OCI-LY3 (cell line): Measurements from ENCODE around the gene RARG.

Source experiments
- H2AFZ ChIP-seq: fragments of 200-600, 300-600 bp; shearing (Covaris generic); 2 replicates; pipeline ENCODE4 v1.6.0; 2014; ENCODE audit warnings: antibody characterized with exemption, low read depth, low read length
- H3K27ac ChIP-seq: fragments of 200-600, 300-600 bp; sonication (generic); 2 replicates; pipeline ENCODE4 v1.5.1; 2014; ENCODE audit warnings: mild to moderate bottlenecking, low read length, moderate library complexity, mixed read lengths
- H3K27me3 ChIP-seq: fragments of 200-600, 300-600 bp; sonication (generic); 2 replicates; pipeline ENCODE4 v1.6.1; 2014; ENCODE audit warnings: low read depth, low read length, mixed read lengths
- H3K36me3 ChIP-seq: fragments of 200-600, 300-600 bp; sonication (generic); replicated peaks from 2 replicates; pipeline ENCODE3; 2014; ENCODE audit warnings: low read depth, low read length, mixed read lengths
- H3K4me1 ChIP-seq: fragments of 300-600, 200-600 bp; sonication (generic); 2 replicates; pipeline ENCODE4 v1.6.1; 2014; ENCODE audit warnings: low read length, mixed read lengths
- H3K4me2 ChIP-seq: fragments of 200-600, 300-600 bp; sonication (generic); 2 replicates; pipeline ENCODE4 v1.6.1; 2014; ENCODE audit warnings: low read length, mixed read lengths
- H3K4me3 ChIP-seq: fragments of 300-600, 200-600 bp; sonication (generic); 2 replicates; pipeline ENCODE4 v1.5.1; 2014; ENCODE audit warnings: antibody characterized with exemption, mild to moderate bottlenecking, low read length, moderate library complexity
- H3K79me2 ChIP-seq: fragments of 300-600, 200-600 bp; shearing (Covaris generic); 2 replicates; pipeline ENCODE4 v1.6.1; 2014; ENCODE audit warnings: mild to moderate bottlenecking, low read length, mixed read lengths
- H3K9ac ChIP-seq: fragments of 300-600, 200-600 bp; shearing (Covaris generic); 2 replicates; pipeline ENCODE4 v1.6.0; 2014; ENCODE audit warnings: mild to moderate bottlenecking, low read length, moderate library complexity
- H3K9me3 ChIP-seq: fragments of 200-600, 300-600 bp; shearing (Covaris generic); 2 replicates; pipeline ENCODE4 v1.6.1; 2014; ENCODE audit warnings: low read length, mixed read lengths; ENCODE audit not compliant: insufficient read depth
- H4K20me1 ChIP-seq: fragments of 200-600, 300-600 bp; sonication (generic); 2 replicates; pipeline ENCODE4 v1.6.1; 2016; ENCODE audit warnings: low read length, mixed read lengths; ENCODE audit not compliant: insufficient read depth
- CTCF ChIP-seq: fragments of 200-600, 300-600 bp; sonication (generic); IDR thresholded peaks from 2 replicates; pipeline ENCODE4 v1.5.1; 2014; ENCODE audit warnings: antibody characterized with exemption, low read length, low read depth
- EZH2phosphoT487 ChIP-seq: fragments of 200-600 bp; shearing (Covaris generic); IDR thresholded peaks from 2 replicates; pipeline ENCODE4 v1.6.1; 2018; ENCODE audit warnings: antibody characterized with exemption, mixed run types, low read depth

RARG gene

GRCh38 chr12:53258541-53259539 is 26.8 kb upstream of the RARG start:
- H2AFZ ChIP-seq: no peak overlapping the region

GRCh38 chr12:53255996-53256395 is 24.0 kb upstream of the RARG start:
- Histone ChIP-seq H4K20me1 (no peaks in the 10 kb centered on the region), H2AFZ (no peak overlapping the region), H3K27ac (peak overlapping the region; percentile 77), H3K9ac (peak overlapping the region; percentile 5; the same call in 1 of the 2 replicates), H3K4me2 (peak overlapping the region; percentile 77), H3K36me3 (peaks cover 2% of the 10 kb centered on the region), H3K4me3 (peak overlapping the region; percentile 30), H3K27me3 (no peaks in the 10 kb centered on the region), H3K79me2 (peaks cover 19% of the 10 kb centered on the region), H3K4me1 (peaks cover 33% of the 10 kb centered on the region), H3K9me3 (no peaks in the 10 kb centered on the region)
- no peak for TF ChIP-seq CTCF
- no peak for TF ChIP-seq EZH2phosphoT487

More at GRCh38 chr12:53258541-53259539, 26.8 kb upstream of the RARG start:
- H3K4me2 ChIP-seq: no peak overlapping the region
- peaks cover 2% of the 10 kb centered on the region for H3K36me3 ChIP-seq
- no peak overlapping the region for H3K9ac ChIP-seq
- no peaks in the 10 kb centered on the region for H4K20me1 ChIP-seq
- H3K27me3 ChIP-seq: no peaks in the 10 kb centered on the region
- no peak overlapping the region for H3K27ac ChIP-seq
- TF ChIP-seq CTCF: no peak
- no peak for TF ChIP-seq EZH2phosphoT487
- peaks cover 21% of the 10 kb centered on the region for H3K4me1 ChIP-seq
- H3K4me3 ChIP-seq: no peak overlapping the region
- H3K9me3 ChIP-seq: no peaks in the 10 kb centered on the region
- H3K79me2 ChIP-seq: 0 out of 2 replicates have a peak, but pooled peaks cover 2% of the 10 kb centered on the region

- no peak overlapping the region for H3K9ac ChIP-seq
- TF ChIP-seq CTCF (no peak), EZH2phosphoT487 (no peak)
- peaks cover 2% of the 10 kb centered on the region for H3K36me3 ChIP-seq
- no peak overlapping the region for H3K4me3 ChIP-seq
- H3K4me1 ChIP-seq: peaks cover 33% of the 10 kb centered on the region
- H2AFZ ChIP-seq: no peak overlapping the region
- no peak overlapping the region for H3K27ac ChIP-seq
- no peaks in the 10 kb centered on the region for H3K9me3 ChIP-seq
- no peak overlapping the region for H3K4me2 ChIP-seq
- H3K27me3 ChIP-seq: no peaks in the 10 kb centered on the region
- peaks cover 19% of the 10 kb centered on the region for H3K79me2 ChIP-seq
- no peaks in the 10 kb centered on the region for H4K20me1 ChIP-seq
These were observed 23.0 kb upstream of the RARG start for GRCh38 chr12:53254816-53255545.

- peak overlapping the region; percentile 93 for H3K4me2 ChIP-seq
- no peak overlapping the region for H3K27ac ChIP-seq
- H3K4me3 ChIP-seq: peak overlapping the region; percentile 86; the same call in 1 of the 2 replicates
These were observed 21.3 kb upstream of the RARG start for GRCh38 chr12:53253298-53253697.

More at GRCh38 chr12:53253298-53253697, 21.3 kb upstream of the RARG start:
- TF ChIP-seq EZH2phosphoT487: no peak
- TF ChIP-seq CTCF: no peak
- H2AFZ ChIP-seq: no peak overlapping the region
- peaks cover 2% of the 10 kb centered on the region for H3K36me3 ChIP-seq
- no peaks in the 10 kb centered on the region for H4K20me1 ChIP-seq
- no peaks in the 10 kb centered on the region for H3K27me3 ChIP-seq
- no peaks in the 10 kb centered on the region for H3K9me3 ChIP-seq
- H3K79me2 ChIP-seq: peaks cover 19% of the 10 kb centered on the region
- H3K4me1 ChIP-seq: peaks cover 29% of the 10 kb centered on the region
- H3K9ac ChIP-seq: no peak overlapping the region
